ENCODE measurements around the gene PRPF8. TPM values are rescaled to one million over a fixed set of nuclear protein-coding genes. Genes with fewer than 3 reads are reported as not detected.

Gene PRPF8
- total and polyA plus RNA-seq, 2 experiments from 2014 or later: 72.2 to 93.8 TPM

GRCh38 chr17:1636732-1637285 is 47.9 kb downstream of the PRPF8 start:
- DNase-seq: no peak
- H3K27ac ChIP-seq: no peak overlapping the region
- no peak for TF ChIP-seq EZH2 (IDR thresholded peaks at IDR 0.05; ENCODE audit: insufficient read depth, poor library complexity, severe bottlenecking)
- H3F3A ChIP-seq (ENCODE audit: insufficient read depth): no peaks in the 10 kb centered on the region
- in situ Hi-C loops (cut with MboI): no loop called here
- no peaks in the 10 kb centered on the region for H4K20me1 ChIP-seq (ENCODE audit: insufficient read depth)
- no peak overlapping the region for H3K4me3 ChIP-seq
- H2AFZ ChIP-seq: no peak overlapping the region
- H3K9me3 ChIP-seq (ENCODE audit: low read depth): no peaks in the 10 kb centered on the region
- WGBS, 2 experiments (ENCODE audit: low coverage in 1 of 2, low lambda C conversion rate in 2 of 2, missing lambda C conversion rate in 2 of 2): 82 to 84% methylated on average over 15 of the region's 15 CpGs
- no peaks in the 10 kb centered on the region for H3K9me2 ChIP-seq (ENCODE audit: insufficient read depth)
- H3K27me3 ChIP-seq (replicated peaks; ENCODE audit: insufficient read depth): no peaks in the 10 kb centered on the region
- H3K9ac ChIP-seq: no peak overlapping the region
- H3K36me3 ChIP-seq (ENCODE audit: low read depth): no peaks in the 10 kb centered on the region
- no peak overlapping the region for H3K4me2 ChIP-seq (ENCODE audit: unreplicated experiment)
- H3K4me1 ChIP-seq (ENCODE audit: insufficient read depth): no peaks in the 10 kb centered on the region
- H3K79me2 ChIP-seq (ENCODE audit: insufficient read depth): no peaks in the 10 kb centered on the region

- Histone ChIP-seq H3K36me3 (ENCODE audit: low read depth) (no peaks in the 10 kb centered on the region), H4K20me1 (ENCODE audit: insufficient read depth) (no peaks in the 10 kb centered on the region), H3K79me2 (ENCODE audit: insufficient read depth) (no peaks in the 10 kb centered on the region), H3K9me3 (ENCODE audit: low read depth) (no peaks in the 10 kb centered on the region), H3K27ac (no peak overlapping the region), H2AFZ (no peak overlapping the region), H3F3A (ENCODE audit: insufficient read depth) (no peaks in the 10 kb centered on the region), H3K9ac (no peak overlapping the region), H3K4me3 (no peak overlapping the region), H3K9me2 (ENCODE audit: insufficient read depth) (no peaks in the 10 kb centered on the region), H3K27me3 (replicated peaks; ENCODE audit: insufficient read depth) (no peaks in the 10 kb centered on the region), H3K4me1 (ENCODE audit: insufficient read depth) (no peaks in the 10 kb centered on the region), H3K4me2 (ENCODE audit: unreplicated experiment) (no peak overlapping the region)
- in situ Hi-C loops (cut with MboI): no loop called here
- 74 to 76% methylated on average over 10 of the region's 10 CpGs for WGBS, 2 experiments (ENCODE audit: low coverage in 1 of 2, low lambda C conversion rate in 2 of 2, missing lambda C conversion rate in 2 of 2)
- TF ChIP-seq EZH2 (IDR thresholded peaks at IDR 0.05; ENCODE audit: insufficient read depth, poor library complexity, severe bottlenecking) (no peak), EZH2phosphoT487 (IDR thresholded peaks at IDR 0.05; ENCODE audit: insufficient read depth, low read depth) (no peak)
- no peak for DNase-seq
These were observed 48.8 kb downstream of the PRPF8 start for GRCh38 chr17:1635675-1636465.

- Histone ChIP-seq H3F3A (ENCODE audit: insufficient read depth) (no peaks in the 10 kb centered on the region), H3K4me2 (ENCODE audit: unreplicated experiment) (no peak overlapping the region), H3K4me1 (ENCODE audit: insufficient read depth) (no peaks in the 10 kb centered on the region), H3K9ac (no peak overlapping the region), H3K27me3 (replicated peaks; ENCODE audit: insufficient read depth) (no peaks in the 10 kb centered on the region), H3K27ac (no peak overlapping the region), H2AFZ (no peak overlapping the region), H3K79me2 (ENCODE audit: insufficient read depth) (no peaks in the 10 kb centered on the region), H3K36me3 (ENCODE audit: low read depth) (no peaks in the 10 kb centered on the region), H4K20me1 (ENCODE audit: insufficient read depth) (no peaks in the 10 kb centered on the region), H3K4me3 (no peak overlapping the region), H3K9me3 (ENCODE audit: low read depth) (no peaks in the 10 kb centered on the region), H3K9me2 (ENCODE audit: insufficient read depth) (no peaks in the 10 kb centered on the region)
- in situ Hi-C loops (cut with MboI): no loop called here
- WGBS, 2 experiments (ENCODE audit: low coverage in 1 of 2, low lambda C conversion rate in 2 of 2, missing lambda C conversion rate in 2 of 2): 92% methylated on average over 44 to 45 of the region's 45 CpGs
- DNase-seq: no peak
- TF ChIP-seq EZH2 (IDR thresholded peaks at IDR 0.05; ENCODE audit: insufficient read depth, poor library complexity, severe bottlenecking) (no peak), EZH2phosphoT487 (IDR thresholded peaks at IDR 0.05; ENCODE audit: insufficient read depth, low read depth) (no peak)
These were observed 49.6 kb downstream of the PRPF8 start for GRCh38 chr17:1634841-1635650.

GRCh38 chr17:1630662-1631061 is 54.0 kb downstream of the PRPF8 start:
- Histone ChIP-seq H3K9ac (no peak overlapping the region), H3K9me3 (ENCODE audit: low read depth) (no peaks in the 10 kb centered on the region), H2AFZ (no peak overlapping the region), H3F3A (ENCODE audit: insufficient read depth) (no peaks in the 10 kb centered on the region), H4K20me1 (ENCODE audit: insufficient read depth) (no peaks in the 10 kb centered on the region), H3K79me2 (ENCODE audit: insufficient read depth) (no peaks in the 10 kb centered on the region), H3K4me2 (ENCODE audit: unreplicated experiment) (no peak overlapping the region), H3K27me3 (replicated peaks; ENCODE audit: insufficient read depth) (no peaks in the 10 kb centered on the region), H3K9me2 (ENCODE audit: insufficient read depth) (no peaks in the 10 kb centered on the region), H3K27ac (no peak overlapping the region), H3K4me3 (no peak overlapping the region), H3K4me1 (ENCODE audit: insufficient read depth) (no peaks in the 10 kb centered on the region), H3K36me3 (ENCODE audit: low read depth) (no peaks in the 10 kb centered on the region)
- peak; percentile 32 for DNase-seq
- TF ChIP-seq EZH2 (IDR thresholded peaks at IDR 0.05; ENCODE audit: insufficient read depth, poor library complexity, severe bottlenecking): no peak
- 81 to 90% methylated on average over 4 of the region's 4 CpGs for WGBS, 2 experiments (ENCODE audit: low coverage in 1 of 2, low lambda C conversion rate in 2 of 2, missing lambda C conversion rate in 2 of 2)
- in situ Hi-C loops (cut with MboI): no loop called here

All from GM23248 (cell line).